ENCODE measurements around the gene MAST4.
"Not testable (repeated sequence)": the region's sequence is repeated elsewhere in the genome, so short reads cannot be mapped to it uniquely, and the experiment has no call there.

MAST4 gene

DNA sequence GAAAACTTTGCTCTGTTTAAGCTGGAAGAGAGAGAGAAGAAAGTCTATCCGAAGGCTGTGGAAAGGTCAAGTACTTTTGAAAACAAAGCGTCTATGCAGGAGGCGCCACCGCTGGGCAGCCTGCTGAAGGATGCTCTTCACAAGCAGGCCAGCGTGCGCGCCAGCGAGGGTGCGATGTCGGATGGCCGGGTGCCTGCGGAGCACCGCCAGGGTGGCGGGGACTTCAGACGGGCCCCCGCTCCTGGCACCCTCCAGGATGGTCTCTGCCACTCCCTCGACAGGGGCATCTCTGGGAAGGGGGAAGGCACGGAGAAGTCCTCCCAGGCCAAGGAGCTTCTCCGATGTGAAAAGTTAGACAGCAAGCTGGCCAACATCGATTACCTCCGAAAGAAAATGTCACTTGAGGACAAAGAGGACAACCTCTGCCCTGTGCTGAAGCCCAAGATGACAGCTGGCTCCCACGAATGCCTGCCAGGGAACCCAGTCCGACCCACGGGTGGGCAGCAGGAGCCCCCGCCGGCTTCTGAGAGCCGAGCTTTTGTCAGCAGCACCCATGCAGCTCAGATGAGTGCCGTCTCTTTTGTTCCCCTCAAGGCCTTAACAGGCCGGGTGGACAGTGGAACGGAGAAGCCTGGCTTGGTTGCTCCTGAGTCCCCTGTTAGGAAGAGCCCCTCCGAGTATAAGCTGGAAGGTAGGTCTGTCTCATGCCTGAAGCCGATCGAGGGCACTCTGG lies 567.8 kb downstream of the MAST4 start:
- no peaks in the 10 kb centered on the region for H3K27me3 ChIP-seq (ENCODE audit: control insufficient read depth, insufficient read depth, low read length, poor library complexity, severe bottlenecking)
- no peaks in the 10 kb centered on the region for H3K9me3 ChIP-seq (ENCODE audit: control insufficient read depth, low read length)
- WGBS, 2 experiments, result 92 to 93% methylated on average over 33 of the region's 33 CpGs
- H3K36me3 ChIP-seq (ENCODE audit: control insufficient read depth, insufficient read depth, low read length), result no peaks in the 10 kb centered on the region
- H3K4me1 ChIP-seq (ENCODE audit: control insufficient read depth, insufficient read depth, low read length), result no peaks in the 10 kb centered on the region
- no peak overlapping the region for H3K4me3 ChIP-seq (ENCODE audit: insufficient read depth, low read depth, low read length)
- H3K27ac ChIP-seq (ENCODE audit: insufficient read depth, low read depth, low read length, poor library complexity, severe bottlenecking), result no peak overlapping the region

DNA sequence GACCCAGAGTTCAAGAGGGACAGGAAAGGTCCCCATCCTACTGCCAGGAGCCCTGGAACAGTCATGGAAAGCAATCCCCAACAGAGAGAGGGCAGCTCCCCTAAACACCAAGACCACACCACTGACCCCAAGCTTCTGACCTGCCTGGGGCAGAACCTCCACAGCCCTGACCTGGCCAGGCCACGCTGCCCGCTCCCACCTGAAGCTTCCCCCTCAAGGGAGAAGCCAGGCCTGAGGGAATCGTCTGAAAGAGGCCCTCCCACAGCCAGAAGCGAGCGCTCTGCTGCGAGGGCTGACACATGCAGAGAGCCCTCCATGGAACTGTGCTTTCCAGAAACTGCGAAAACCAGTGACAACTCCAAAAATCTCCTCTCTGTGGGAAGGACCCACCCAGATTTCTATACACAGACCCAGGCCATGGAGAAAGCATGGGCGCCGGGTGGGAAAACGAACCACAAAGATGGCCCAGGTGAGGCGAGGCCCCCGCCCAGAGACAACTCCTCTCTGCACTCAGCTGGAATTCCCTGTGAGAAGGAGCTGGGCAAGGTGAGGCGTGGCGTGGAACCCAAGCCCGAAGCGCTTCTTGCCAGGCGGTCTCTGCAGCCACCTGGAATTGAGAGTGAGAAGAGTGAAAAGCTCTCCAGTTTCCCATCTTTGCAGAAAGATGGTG lies 568.8 kb downstream of the MAST4 start:
- WGBS, 2 experiments, result 96% methylated on average over 17 of the region's 17 CpGs
- no peaks in the 10 kb centered on the region for H3K36me3 ChIP-seq (ENCODE audit: control insufficient read depth, insufficient read depth, low read length)
- no peaks in the 10 kb centered on the region for H3K27me3 ChIP-seq (ENCODE audit: control insufficient read depth, insufficient read depth, low read length, poor library complexity, severe bottlenecking)

DNA sequence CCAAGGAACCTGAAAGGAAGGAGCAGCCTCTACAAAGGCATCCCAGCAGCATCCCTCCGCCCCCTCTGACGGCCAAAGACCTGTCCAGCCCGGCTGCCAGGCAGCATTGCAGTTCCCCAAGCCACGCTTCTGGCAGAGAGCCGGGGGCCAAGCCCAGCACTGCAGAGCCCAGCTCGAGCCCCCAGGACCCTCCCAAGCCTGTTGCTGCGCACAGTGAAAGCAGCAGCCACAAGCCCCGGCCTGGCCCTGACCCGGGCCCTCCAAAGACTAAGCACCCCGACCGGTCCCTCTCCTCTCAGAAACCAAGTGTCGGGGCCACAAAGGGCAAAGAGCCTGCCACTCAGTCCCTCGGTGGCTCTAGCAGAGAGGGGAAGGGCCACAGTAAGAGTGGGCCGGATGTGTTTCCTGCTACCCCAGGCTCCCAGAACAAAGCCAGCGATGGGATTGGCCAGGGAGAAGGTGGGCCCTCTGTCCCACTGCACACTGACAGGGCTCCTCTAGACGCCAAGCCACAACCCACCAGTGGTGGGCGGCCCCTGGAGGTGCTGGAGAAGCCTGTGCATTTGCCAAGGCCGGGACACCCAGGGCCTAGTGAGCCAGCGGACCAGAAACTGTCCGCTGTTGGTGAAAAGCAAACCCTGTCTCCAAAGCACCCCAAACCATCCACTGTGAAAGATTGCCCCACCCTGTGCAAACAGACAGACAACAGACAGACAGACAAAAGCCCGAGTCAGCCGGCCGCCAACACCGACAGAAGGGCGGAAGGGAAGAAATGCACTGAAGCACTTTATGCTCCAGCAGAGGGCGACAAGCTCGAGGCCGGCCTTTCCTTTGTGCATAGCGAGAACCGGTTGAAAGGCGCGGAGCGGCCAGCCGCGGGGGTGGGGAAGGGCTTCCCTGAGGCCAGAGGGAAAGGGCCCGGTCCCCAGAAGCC lies 569.6 kb downstream of the MAST4 start:
- Histone ChIP-seq H3K9me3 (ENCODE audit: control insufficient read depth, low read length) (no peaks in the 10 kb centered on the region), H3K36me3 (ENCODE audit: control insufficient read depth, insufficient read depth, low read length) (no peaks in the 10 kb centered on the region), H3K4me1 (ENCODE audit: control insufficient read depth, insufficient read depth, low read length) (no peaks in the 10 kb centered on the region), H3K4me3 (ENCODE audit: insufficient read depth, low read depth, low read length) (no peak overlapping the region), H3K27ac (ENCODE audit: insufficient read depth, low read depth, low read length, poor library complexity, severe bottlenecking) (no peak overlapping the region), H3K27me3 (ENCODE audit: control insufficient read depth, insufficient read depth, low read length, poor library complexity, severe bottlenecking) (no peaks in the 10 kb centered on the region)
- 56 to 57% methylated on average over 36 of the region's 36 CpGs for WGBS, 2 experiments

More for the DNA sequence above, 568.8 kb downstream of the MAST4 start:
- Histone ChIP-seq H3K4me3 (ENCODE audit: insufficient read depth, low read depth, low read length) (no peak overlapping the region), H3K9me3 (ENCODE audit: control insufficient read depth, low read length) (no peaks in the 10 kb centered on the region), H3K27ac (ENCODE audit: insufficient read depth, low read depth, low read length, poor library complexity, severe bottlenecking) (no peak overlapping the region), H3K4me1 (ENCODE audit: control insufficient read depth, insufficient read depth, low read length) (no peaks in the 10 kb centered on the region)

DNA sequence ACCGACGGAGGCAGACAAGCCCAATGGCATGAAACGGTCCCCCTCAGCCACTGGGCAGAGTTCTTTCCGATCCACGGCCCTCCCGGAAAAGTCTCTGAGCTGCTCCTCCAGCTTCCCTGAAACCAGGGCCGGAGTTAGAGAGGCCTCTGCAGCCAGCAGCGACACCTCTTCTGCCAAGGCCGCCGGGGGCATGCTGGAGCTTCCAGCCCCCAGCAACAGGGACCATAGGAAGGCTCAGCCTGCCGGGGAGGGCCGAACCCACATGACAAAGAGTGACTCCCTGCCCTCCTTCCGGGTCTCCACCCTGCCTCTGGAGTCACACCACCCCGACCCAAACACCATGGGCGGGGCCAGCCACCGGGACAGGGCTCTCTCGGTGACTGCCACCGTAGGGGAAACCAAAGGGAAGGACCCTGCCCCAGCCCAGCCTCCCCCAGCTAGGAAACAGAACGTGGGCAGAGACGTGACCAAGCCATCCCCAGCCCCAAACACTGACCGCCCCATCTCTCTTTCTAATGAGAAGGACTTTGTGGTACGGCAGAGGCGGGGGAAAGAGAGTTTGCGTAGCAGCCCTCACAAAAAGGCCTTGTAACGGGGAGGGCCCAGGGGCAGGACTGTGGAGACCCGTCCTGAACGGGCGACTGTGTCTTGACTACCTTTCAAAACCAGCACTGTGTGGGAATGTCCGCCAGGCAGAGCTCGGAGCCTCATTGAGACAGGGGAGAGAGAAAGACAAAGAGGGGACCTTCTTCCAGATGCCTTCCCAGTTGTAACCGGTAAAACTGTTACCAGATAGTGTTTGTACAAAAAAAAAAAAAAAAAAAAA lies 570.5 kb downstream of the MAST4 start:
- 77 to 78% methylated on average over 30 to 31 of the region's 31 CpGs for WGBS, 2 experiments
- Histone ChIP-seq H3K4me1 (ENCODE audit: control insufficient read depth, insufficient read depth, low read length) (no peaks in the 10 kb centered on the region), H3K27ac (ENCODE audit: insufficient read depth, low read depth, low read length, poor library complexity, severe bottlenecking) (no peak overlapping the region)

DNA sequence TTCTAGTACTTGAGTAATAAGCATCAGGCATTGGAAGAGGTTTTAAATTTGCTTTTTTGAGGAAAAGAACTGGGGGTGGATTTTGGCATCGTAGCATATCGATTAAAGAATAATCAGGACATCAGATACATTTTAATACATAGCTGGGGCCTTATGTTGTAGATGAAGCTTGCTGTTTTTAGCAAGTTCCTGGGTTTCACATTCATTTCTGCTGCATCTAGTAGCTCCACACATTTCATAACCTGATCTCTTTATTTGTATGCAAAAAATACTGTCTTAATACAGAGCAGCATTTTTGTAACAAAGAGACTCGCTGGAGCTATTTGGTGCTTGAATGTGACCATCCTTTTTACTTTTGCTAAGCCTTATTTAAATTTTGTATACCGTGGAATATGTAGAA lies 571.9 kb downstream of the MAST4 start:
- Histone ChIP-seq H3K27ac (ENCODE audit: insufficient read depth, low read depth, low read length, poor library complexity, severe bottlenecking) (no peak overlapping the region), H3K4me1 (ENCODE audit: control insufficient read depth, insufficient read depth, low read length) (no peaks in the 10 kb centered on the region), H3K9me3 (ENCODE audit: control insufficient read depth, low read length) (no peaks in the 10 kb centered on the region), H3K4me3 (ENCODE audit: insufficient read depth, low read depth, low read length) (no peak overlapping the region), H3K27me3 (ENCODE audit: control insufficient read depth, insufficient read depth, low read length, poor library complexity, severe bottlenecking) (no peaks in the 10 kb centered on the region), H3K36me3 (ENCODE audit: control insufficient read depth, insufficient read depth, low read length) (no peaks in the 10 kb centered on the region)
- WGBS, 2 experiments, result 95 to 99% methylated on average over 4 of the region's 4 CpGs

More for the DNA sequence above, 570.5 kb downstream of the MAST4 start:
- Histone ChIP-seq H3K36me3 (ENCODE audit: control insufficient read depth, insufficient read depth, low read length) (no peaks in the 10 kb centered on the region), H3K9me3 (ENCODE audit: control insufficient read depth, low read length) (no peaks in the 10 kb centered on the region), H3K27me3 (ENCODE audit: control insufficient read depth, insufficient read depth, low read length, poor library complexity, severe bottlenecking) (no peaks in the 10 kb centered on the region), H3K4me3 (ENCODE audit: insufficient read depth, low read depth, low read length) (no peak overlapping the region)

DNA sequence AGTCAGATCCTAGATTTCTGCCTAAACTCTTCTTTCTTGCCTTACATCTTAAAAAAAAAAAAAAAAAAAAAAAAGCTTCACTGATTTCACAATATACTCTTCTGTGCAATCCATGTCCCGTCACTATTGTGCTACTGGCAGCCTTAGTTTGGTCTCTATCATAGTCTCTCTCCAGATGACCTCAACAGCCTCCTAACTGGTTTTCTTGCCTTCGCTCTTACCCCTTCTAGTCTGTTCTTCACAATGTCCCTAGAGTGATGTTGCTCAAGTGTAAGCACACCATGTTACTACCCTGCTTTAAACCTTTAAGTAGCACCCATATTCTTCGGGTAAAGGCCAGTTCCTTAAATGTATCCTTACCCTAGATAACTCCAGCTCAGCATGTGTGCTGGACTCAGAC lies 574.6 kb downstream of the MAST4 start:
- no peaks in the 10 kb centered on the region for H3K36me3 ChIP-seq (ENCODE audit: control insufficient read depth, insufficient read depth, low read length)
- H3K4me1 ChIP-seq (ENCODE audit: control insufficient read depth, insufficient read depth, low read length), result no peaks in the 10 kb centered on the region
- no peaks in the 10 kb centered on the region for H3K9me3 ChIP-seq (ENCODE audit: control insufficient read depth, low read length)
- WGBS, 2 experiments, result 91% methylated on average over 3 of the region's 3 CpGs
- H3K4me3 ChIP-seq (ENCODE audit: insufficient read depth, low read depth, low read length), result no peak overlapping the region
- H3K27ac ChIP-seq (ENCODE audit: insufficient read depth, low read depth, low read length, poor library complexity, severe bottlenecking), result no peak overlapping the region
- no peaks in the 10 kb centered on the region for H3K27me3 ChIP-seq (ENCODE audit: control insufficient read depth, insufficient read depth, low read length, poor library complexity, severe bottlenecking)

DNA sequence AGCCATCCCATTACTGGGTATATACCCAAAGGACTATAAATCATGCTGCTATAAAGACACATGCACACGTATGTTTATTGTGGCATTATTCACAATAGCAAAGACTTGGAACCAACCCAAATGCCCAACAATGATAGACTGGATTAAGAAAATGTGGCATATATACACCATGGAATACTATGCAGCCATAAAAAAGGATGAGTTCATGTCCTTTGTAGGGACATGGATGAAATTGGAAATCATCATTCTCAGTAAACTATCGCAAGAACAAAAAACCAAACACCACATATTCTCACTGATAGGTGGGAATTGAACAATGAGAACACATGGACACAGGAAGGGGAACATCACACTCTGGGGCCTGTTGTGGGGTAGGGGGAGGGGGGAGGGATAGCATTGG lies 577.2 kb downstream of the MAST4 start:
- H3K27ac ChIP-seq (ENCODE audit: insufficient read depth, low read depth, low read length, poor library complexity, severe bottlenecking); H3K4me3 ChIP-seq (ENCODE audit: insufficient read depth, low read depth, low read length); H3K27me3 ChIP-seq (ENCODE audit: control insufficient read depth, insufficient read depth, low read length, poor library complexity, severe bottlenecking); H3K36me3 ChIP-seq (ENCODE audit: control insufficient read depth, insufficient read depth, low read length); H3K9me3 ChIP-seq (ENCODE audit: control insufficient read depth, low read length); H3K4me1 ChIP-seq (ENCODE audit: control insufficient read depth, insufficient read depth, low read length): not testable (repeated sequence)
- no CpG with 5 or more reads among the region's 2 CpGs for WGBS, 2 experiments

DNA sequence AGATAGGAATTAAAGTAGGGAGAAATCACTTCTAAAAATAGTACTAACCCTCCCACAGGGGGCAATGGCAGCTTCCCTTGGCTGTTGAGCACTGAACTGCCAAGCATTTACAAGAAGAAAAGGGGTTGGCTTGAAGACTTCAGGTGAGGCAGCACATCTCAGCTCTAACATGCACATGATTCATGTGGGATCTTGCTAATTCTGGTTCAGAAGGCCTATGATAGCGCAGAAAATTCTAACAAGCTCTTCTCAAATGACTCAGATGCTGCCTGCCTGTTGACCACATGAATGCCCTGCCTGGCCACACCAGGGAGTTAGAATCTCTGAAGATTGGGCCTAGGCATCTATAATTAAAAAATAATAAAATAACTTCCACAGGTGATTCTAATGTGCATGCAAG lies 577.8 kb downstream of the MAST4 start:
- Histone ChIP-seq H3K4me1 (ENCODE audit: control insufficient read depth, insufficient read depth, low read length) (no peaks in the 10 kb centered on the region), H3K27me3 (ENCODE audit: control insufficient read depth, insufficient read depth, low read length, poor library complexity, severe bottlenecking) (no peaks in the 10 kb centered on the region), H3K36me3 (ENCODE audit: control insufficient read depth, insufficient read depth, low read length) (no peaks in the 10 kb centered on the region), H3K27ac (ENCODE audit: insufficient read depth, low read depth, low read length, poor library complexity, severe bottlenecking) (no peak overlapping the region), H3K4me3 (ENCODE audit: insufficient read depth, low read depth, low read length) (no peak overlapping the region), H3K9me3 (ENCODE audit: control insufficient read depth, low read length) (no peaks in the 10 kb centered on the region)
- WGBS, 2 experiments, result 93 to 96% methylated on average over 1 of the region's 1 CpG

DNA sequence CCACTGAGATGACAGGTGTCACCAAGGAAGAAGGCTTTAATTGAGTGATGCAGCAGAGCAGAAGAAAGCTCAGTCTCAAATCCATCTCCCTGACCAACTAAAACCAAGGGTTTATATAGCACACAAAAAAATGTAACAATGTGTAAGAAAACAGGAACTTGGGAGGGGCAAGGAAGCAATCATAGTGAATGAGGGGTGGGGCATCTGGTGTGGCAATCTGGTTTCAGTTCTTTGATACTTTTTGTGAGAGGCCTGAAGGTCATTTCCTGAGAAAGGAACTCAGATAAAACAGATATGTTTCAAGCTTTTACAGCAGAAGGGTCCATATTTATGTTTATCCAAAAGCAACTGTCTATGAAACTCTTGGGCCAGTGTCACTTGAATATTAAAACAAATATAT lies 580.7 kb downstream of the MAST4 start:
- no peak overlapping the region for H3K27ac ChIP-seq (ENCODE audit: insufficient read depth, low read depth, low read length, poor library complexity, severe bottlenecking)
- no peaks in the 10 kb centered on the region for H3K27me3 ChIP-seq (ENCODE audit: control insufficient read depth, insufficient read depth, low read length, poor library complexity, severe bottlenecking)
- H3K36me3 ChIP-seq (ENCODE audit: control insufficient read depth, insufficient read depth, low read length), result no peaks in the 10 kb centered on the region
- H3K4me3 ChIP-seq (ENCODE audit: insufficient read depth, low read depth, low read length), result no peak overlapping the region
- H3K4me1 ChIP-seq (ENCODE audit: control insufficient read depth, insufficient read depth, low read length), result peaks cover 10% of the 10 kb centered on the region
- no peaks in the 10 kb centered on the region for H3K9me3 ChIP-seq (ENCODE audit: control insufficient read depth, low read length)
